HFFc6 (cell line): ENCODE measurements around the gene CTXN3. TPM values are rescaled to one million over a fixed set of nuclear protein-coding genes. Genes with fewer than 3 reads are reported as not detected.

Experiments
- DNase-seq: peaks from one replicate; pipeline ENCODE4 v3.0.0-alpha.2; 2018
- H3K27ac Mint-ChIP-seq: 2 replicates; pipeline ENCODE4 v1.8.0; 2020; ENCODE audit warnings: mild to moderate bottlenecking, mixed read lengths
- H3K27me3 Mint-ChIP-seq: 2 replicates; pipeline ENCODE4 v1.8.0; 2021; ENCODE audit warnings: mild to moderate bottlenecking, moderate library complexity, mixed read lengths; ENCODE audit not compliant: insufficient read depth
- H3K36me3 Mint-ChIP-seq: 2 replicates; pipeline ENCODE4 v1.8.0; 2021; ENCODE audit warnings: low read depth, mixed read lengths
- H3K4me1 Mint-ChIP-seq: 2 replicates; pipeline ENCODE4 v1.8.0; 2020; ENCODE audit warnings: low read depth, mixed read lengths
- H3K4me3 Mint-ChIP-seq: 2 replicates; pipeline ENCODE4 v1.8.0; 2020; ENCODE audit warnings: mild to moderate bottlenecking, moderate library complexity, mixed read lengths
- H3K9me3 Mint-ChIP-seq: 2 replicates; pipeline ENCODE4 v1.8.0; 2020; ENCODE audit warnings: mild to moderate bottlenecking, mixed read lengths
- total RNA-seq, 6 experiments: library from RNA; stranded (reverse); fragmentation: NEBNext Ultra II Directional; extraction: Animal tissue kit (Norgen Biotek cat#: 25700); gene quantifications; 2 replicates in 1 of 6; 3 replicates in 5 of 6; pipeline ENCODE4 v1.2.3, GENCODE V29; 2021
- TF ChIP-seq, protein P1 (sequence below): fragments of 200-600 bp; sonication (generic); IDR thresholded peaks from 2 replicates; pipeline ENCODE4 v1.5.0; 2021; ENCODE audit warnings: antibody characterized with exemption, mild to moderate bottlenecking

Gene CTXN3
- total RNA-seq, 6 experiments from 2014 or later, result not detected

DNA sequence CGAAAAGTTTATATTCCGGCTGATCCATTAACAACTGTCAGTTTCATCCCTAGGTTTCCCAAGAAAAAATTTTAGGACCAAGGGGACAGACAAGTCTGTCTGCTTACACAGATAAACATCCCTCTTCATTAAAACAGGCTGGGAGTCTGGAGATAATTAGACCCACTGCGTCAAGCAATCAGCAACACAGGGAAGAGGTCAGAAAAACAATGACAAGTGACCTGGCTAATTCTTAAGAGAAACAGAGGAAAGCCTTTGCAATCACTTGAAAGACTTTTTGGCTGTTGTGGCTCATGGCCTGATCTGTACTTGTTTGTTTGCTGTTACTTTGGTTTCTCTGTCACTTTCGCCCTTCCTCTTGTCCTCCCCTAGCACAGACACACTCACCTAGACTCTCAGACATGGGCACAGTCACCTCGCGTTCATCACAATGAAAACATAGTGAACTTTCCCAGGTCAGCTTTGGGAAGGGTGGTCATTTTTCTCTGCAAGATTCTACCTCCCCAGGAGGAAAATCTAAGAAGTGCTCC is 51.4 kb downstream of the CTXN3 start:
- Mint-ChIP-seq H3K4me3 (no peak overlapping the region), H3K36me3 (no peaks in the 10 kb centered on the region), H3K4me1 (peaks cover 35% of the 10 kb centered on the region), H3K9me3 (no peaks in the 10 kb centered on the region), H3K27ac (no peak overlapping the region), H3K27me3 (peaks cover 20% of the 10 kb centered on the region)
- DNase-seq, result no peak
- TF ChIP-seq, protein P1, sequence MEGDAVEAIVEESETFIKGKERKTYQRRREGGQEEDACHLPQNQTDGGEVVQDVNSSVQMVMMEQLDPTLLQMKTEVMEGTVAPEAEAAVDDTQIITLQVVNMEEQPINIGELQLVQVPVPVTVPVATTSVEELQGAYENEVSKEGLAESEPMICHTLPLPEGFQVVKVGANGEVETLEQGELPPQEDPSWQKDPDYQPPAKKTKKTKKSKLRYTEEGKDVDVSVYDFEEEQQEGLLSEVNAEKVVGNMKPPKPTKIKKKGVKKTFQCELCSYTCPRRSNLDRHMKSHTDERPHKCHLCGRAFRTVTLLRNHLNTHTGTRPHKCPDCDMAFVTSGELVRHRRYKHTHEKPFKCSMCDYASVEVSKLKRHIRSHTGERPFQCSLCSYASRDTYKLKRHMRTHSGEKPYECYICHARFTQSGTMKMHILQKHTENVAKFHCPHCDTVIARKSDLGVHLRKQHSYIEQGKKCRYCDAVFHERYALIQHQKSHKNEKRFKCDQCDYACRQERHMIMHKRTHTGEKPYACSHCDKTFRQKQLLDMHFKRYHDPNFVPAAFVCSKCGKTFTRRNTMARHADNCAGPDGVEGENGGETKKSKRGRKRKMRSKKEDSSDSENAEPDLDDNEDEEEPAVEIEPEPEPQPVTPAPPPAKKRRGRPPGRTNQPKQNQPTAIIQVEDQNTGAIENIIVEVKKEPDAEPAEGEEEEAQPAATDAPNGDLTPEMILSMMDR, result no peak

DNA sequence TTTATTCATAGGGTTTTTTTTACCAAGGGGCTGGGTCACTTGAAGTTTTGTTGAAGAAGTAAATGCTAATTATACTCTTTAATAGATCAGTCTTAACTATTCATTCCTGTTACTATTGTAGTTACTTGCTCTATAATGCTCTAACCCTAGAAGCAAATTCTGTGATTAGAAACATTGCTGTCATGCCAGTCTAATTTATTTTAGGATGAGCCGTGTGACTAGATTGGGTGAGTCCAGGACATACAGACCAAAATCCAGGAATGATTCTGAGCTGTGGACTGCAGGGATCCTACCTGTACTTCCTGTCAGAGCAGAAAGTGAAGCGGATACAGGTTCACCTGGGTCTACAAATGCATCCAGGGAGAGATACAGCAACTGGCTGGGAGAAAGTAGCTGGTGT is 53.6 kb downstream of the CTXN3 start:
- no peak overlapping the region for H3K4me3 Mint-ChIP-seq
- peaks cover 27% of the 10 kb centered on the region for H3K4me1 Mint-ChIP-seq
- H3K9me3 Mint-ChIP-seq, result no peaks in the 10 kb centered on the region
- no peaks in the 10 kb centered on the region for H3K36me3 Mint-ChIP-seq
- TF ChIP-seq, protein P1, result no peak
- H3K27ac Mint-ChIP-seq, result no peak overlapping the region
- DNase-seq, result no peak
- H3K27me3 Mint-ChIP-seq, result peaks cover 22% of the 10 kb centered on the region

DNA sequence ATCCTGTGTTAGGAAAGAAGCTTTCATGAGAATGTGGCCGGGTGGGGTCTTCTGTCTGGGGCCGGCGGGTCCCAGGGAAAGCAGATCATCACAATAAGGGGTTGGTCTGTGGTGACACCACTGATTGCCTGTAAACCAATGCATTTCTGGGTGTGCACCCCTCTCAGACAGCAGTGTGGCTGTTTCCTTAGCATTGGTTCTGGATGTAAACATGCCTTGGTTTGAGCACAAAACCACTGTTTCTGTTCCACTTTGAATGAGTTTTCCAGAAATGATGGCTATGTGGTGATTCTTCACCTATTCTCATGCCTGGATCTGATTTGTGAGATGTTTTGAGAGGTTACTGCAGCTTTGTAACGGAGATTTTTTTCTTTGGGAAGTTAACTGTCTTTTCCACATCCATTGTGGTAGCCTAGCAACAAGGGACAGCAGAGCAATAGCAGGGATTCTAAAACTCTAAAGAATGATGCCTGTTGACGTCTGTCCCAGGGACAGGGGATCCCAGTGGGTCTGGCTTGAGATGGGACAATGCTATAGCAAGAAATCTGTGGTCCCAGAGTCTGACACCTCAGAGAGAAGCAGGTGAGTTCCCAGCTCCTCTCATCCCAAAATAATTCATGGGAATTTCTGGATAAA is 54.2 kb downstream of the CTXN3 start, which contains the start of gene CCDC192:
Gene CCDC192 (plus strand): TSS at position 466 of the 636 bp plus-strand sequence. CDS start 55 bp downstream, at position 521.
- Mint-ChIP-seq H3K4me1 (peaks cover 24% of the 10 kb centered on the region), H3K9me3 (no peaks in the 10 kb centered on the region), H3K27me3 (peaks cover 22% of the 10 kb centered on the region), H3K27ac (no peak within 1 kb of the TSS), H3K4me3 (no peak within 1 kb of the TSS), H3K36me3 (no peaks in the 10 kb centered on the region)
- DNase-seq, result no peak
- TF ChIP-seq, protein P1, result no peak

DNA sequence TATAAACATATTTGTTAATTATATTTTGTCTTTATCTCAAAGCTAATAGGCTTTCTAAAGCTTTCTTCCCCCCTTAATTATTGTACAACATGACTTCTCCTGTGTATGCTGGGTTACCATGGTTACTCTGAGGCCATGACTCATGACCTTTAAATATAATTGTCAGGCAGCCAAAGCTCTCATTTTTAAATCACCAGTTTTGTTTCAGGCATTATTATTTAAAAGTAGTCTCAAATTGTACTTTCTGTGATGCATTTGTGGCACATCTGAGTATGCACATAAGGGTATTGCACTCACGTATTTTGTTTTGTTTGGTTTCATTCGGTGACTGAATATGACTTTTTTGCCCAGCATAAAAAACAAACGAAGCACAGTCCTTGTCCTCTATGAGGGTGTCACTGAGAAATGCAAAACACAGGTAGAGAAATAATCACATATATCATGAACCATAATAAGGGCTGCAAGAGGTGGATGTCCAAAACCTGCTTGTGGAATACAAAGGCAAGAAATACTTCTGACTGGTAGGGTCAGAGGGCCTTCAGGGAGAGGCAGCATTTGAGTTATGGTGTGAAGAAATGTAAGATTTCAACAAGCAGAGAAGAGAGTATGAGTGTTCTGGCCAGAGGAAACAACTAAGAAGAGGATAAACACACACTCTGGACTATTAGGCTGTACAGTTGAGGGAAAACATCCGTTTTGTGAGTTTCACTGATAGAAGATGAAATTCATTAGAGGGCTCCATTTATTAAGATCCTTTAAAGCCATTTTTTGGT is 56.4 kb downstream of the CTXN3 start:
- no peak overlapping the region for H3K4me3 Mint-ChIP-seq
- peaks cover 26% of the 10 kb centered on the region for H3K27me3 Mint-ChIP-seq
- H3K36me3 Mint-ChIP-seq, result no peaks in the 10 kb centered on the region
- H3K4me1 Mint-ChIP-seq, result peaks cover 8% of the 10 kb centered on the region
- TF ChIP-seq, protein P1, result no peak
- no peaks in the 10 kb centered on the region for H3K9me3 Mint-ChIP-seq
- no peak overlapping the region; the same call in 1 of the 2 replicates for H3K27ac Mint-ChIP-seq
- DNase-seq, result peak; percentile 64

DNA sequence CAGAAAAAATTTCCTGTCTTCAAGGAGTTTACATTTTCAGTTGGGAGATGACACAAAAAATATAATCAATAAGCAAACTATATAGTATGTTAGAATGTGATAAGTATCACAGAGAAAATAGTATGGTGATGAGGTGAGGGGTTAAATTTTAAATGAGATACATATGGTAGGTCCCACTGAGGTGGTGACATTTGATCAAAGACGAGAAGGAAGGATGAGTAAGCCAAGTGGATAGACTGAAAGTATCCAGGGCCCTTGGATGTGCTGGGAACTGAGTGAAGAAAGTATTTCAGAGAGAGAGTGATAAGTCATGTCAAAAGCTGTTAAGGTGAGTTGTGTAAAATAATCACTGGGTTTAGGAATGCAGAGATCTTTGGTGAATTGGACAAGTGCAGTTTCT is 57.8 kb downstream of the CTXN3 start:
- H3K4me1 Mint-ChIP-seq, result peaks cover 8% of the 10 kb centered on the region
- no peak overlapping the region for H3K4me3 Mint-ChIP-seq
- peaks cover 24% of the 10 kb centered on the region for H3K27me3 Mint-ChIP-seq
- DNase-seq, result no peak
- H3K9me3 Mint-ChIP-seq, result no peaks in the 10 kb centered on the region
- H3K27ac Mint-ChIP-seq, result no peak overlapping the region
- TF ChIP-seq, protein P1, result no peak
- no peaks in the 10 kb centered on the region for H3K36me3 Mint-ChIP-seq
